ENCODE data around the gene CAMTA1.
"Not testable (repeated sequence)": the region's sequence is repeated elsewhere in the genome, so short reads cannot be mapped to it uniquely, and the experiment has no call there.

The CAMTA1 gene

DNA sequence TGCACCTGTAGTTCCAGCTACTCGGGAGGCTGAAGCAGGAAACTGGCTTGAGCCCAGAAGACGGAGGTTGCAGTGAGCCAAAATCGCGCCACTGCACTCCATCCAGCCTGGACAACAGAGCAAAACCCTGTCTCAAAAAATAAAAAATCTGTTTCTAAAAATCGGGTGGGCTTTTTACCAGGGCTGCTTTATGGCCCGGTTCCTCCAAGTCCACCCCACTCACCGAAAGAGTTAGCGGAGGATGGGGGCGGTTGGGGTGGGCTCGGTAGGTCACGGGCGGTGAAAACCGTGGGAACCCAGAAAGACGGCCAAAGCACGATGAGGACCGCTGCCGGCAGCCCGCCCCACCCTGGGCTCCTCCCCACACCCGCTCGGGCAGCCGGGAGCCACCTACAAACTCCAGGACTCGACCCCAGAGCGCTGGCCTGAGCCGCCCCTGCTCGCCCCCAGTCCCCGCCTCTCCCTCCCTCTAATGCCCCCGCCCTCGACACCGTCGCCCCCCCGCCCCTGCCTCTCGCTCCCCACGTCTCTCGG lies 998.0 kb downstream of the CAMTA1 start:
- TF ChIP-seq, protein P1, sequence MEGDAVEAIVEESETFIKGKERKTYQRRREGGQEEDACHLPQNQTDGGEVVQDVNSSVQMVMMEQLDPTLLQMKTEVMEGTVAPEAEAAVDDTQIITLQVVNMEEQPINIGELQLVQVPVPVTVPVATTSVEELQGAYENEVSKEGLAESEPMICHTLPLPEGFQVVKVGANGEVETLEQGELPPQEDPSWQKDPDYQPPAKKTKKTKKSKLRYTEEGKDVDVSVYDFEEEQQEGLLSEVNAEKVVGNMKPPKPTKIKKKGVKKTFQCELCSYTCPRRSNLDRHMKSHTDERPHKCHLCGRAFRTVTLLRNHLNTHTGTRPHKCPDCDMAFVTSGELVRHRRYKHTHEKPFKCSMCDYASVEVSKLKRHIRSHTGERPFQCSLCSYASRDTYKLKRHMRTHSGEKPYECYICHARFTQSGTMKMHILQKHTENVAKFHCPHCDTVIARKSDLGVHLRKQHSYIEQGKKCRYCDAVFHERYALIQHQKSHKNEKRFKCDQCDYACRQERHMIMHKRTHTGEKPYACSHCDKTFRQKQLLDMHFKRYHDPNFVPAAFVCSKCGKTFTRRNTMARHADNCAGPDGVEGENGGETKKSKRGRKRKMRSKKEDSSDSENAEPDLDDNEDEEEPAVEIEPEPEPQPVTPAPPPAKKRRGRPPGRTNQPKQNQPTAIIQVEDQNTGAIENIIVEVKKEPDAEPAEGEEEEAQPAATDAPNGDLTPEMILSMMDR (conservative IDR thresholded peaks at IDR 0.05; ENCODE audit: control insufficient read depth, insufficient read depth, low read depth, low read length) = no peak
- DNase-seq (ENCODE audit: low read depth) = peak; percentile 48
- H3K4me3 ChIP-seq (ENCODE audit: control insufficient read depth, low read depth, low read length) = peak overlapping the region; percentile 54

- TF ChIP-seq, protein P1 (conservative IDR thresholded peaks at IDR 0.05; ENCODE audit: control insufficient read depth, insufficient read depth, low read depth, low read length) = no peak
- DNase-seq (ENCODE audit: low read depth) = peak; percentile 92
- peak within 1 kb of the TSS; percentile 54 for H3K4me3 ChIP-seq (ENCODE audit: control insufficient read depth, low read depth, low read length)
Measured at GRCh38 chr1:7783826-7784491, 998.7 kb downstream of the CAMTA1 start, which contains the start of gene PER3. Gene PER3 (plus strand): TSS chr1:7784291. CDS start chr1:7784878, 587 bp downstream.

DNA sequence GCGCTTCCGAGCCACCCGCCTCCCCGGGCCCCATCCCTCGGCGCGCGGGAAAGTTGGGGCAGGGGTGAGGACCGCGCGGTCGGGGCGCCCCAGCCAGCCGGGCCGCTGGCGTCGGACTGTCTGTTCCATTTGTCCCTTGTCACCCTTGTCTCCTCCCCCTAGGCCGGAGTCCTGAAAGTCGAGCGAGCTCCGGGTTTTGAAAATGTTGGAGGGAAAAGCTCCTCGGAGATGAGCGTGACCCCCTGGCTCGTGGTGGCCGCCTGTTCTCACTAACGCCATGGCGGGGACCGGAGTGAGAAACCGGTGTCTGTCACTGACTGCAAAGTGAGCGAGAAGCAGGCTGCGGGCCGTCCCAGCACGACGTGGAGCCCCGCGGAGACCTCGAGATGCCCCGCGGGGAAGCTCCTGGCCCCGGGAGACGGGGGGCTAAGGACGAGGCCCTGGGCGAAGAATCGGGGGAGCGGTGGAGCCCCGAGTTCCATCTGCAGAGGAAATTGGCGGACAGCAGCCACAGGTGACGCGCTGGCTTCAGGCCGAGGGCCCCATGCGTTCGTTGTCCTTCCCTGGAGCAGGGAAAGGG lies 999.3 kb downstream of the CAMTA1 start:
- H3K4me3 ChIP-seq (ENCODE audit: control insufficient read depth, low read depth, low read length) = peak overlapping the region; percentile 21
- no peak for DNase-seq (ENCODE audit: low read depth)
- TF ChIP-seq, protein P1 (conservative IDR thresholded peaks at IDR 0.05; ENCODE audit: control insufficient read depth, insufficient read depth, low read depth, low read length) = no peak

GRCh38 chr1:7785108-7785507 lies 999.9 kb downstream of the CAMTA1 start:
- TF ChIP-seq, protein P1 (conservative IDR thresholded peaks at IDR 0.05; ENCODE audit: control insufficient read depth, insufficient read depth, low read depth, low read length) = no peak
- no peak for DNase-seq (ENCODE audit: low read depth)
- H3K4me3 ChIP-seq (ENCODE audit: control insufficient read depth, low read depth, low read length) = no peak overlapping the region

GRCh38 chr1:7786795-7787194 lies 1001.5 kb downstream of the CAMTA1 start:
- no peak for DNase-seq (ENCODE audit: low read depth)
- no peak overlapping the region for H3K4me3 ChIP-seq (ENCODE audit: control insufficient read depth, low read depth, low read length)
- TF ChIP-seq, protein P1 (conservative IDR thresholded peaks at IDR 0.05; ENCODE audit: control insufficient read depth, insufficient read depth, low read depth, low read length) = no peak

DNA sequence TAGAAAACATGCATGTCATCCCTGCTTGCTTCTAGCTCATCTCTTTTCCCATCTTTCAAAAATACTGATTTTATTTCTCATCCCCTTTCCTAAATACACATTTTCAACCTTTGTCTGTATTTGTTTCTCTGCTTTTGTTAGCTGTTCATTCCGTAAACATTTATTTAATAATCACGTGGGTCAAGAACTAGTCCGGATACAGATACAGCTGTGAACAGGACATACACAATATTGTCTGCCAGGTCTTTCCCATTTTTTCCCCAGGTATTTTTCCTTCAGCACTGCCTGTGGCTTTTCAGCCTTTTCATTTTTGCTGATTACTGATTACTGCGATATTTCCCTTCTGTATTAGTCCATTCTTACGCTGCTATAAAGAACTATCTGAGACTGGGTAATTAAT lies 1004.6 kb downstream of the CAMTA1 start:
- no peak for DNase-seq (ENCODE audit: low read depth)
- H3K4me3 ChIP-seq (ENCODE audit: control insufficient read depth, low read depth, low read length) = no peak overlapping the region
- TF ChIP-seq, protein P1 (conservative IDR thresholded peaks at IDR 0.05; ENCODE audit: control insufficient read depth, insufficient read depth, low read depth, low read length) = no peak

- not testable (repeated sequence) for H3K4me3 ChIP-seq (ENCODE audit: control insufficient read depth, low read depth, low read length); DNase-seq (ENCODE audit: low read depth)
Measured at GRCh38 chr1:7791027-7791426, 1005.8 kb downstream of the CAMTA1 start.

Measured in fibroblast of mammary gland (primary cell).